Neutrophil (primary cell): ENCODE measurements around the gene CYP3A7.

Experiments used
- H3K27ac ChIP-seq: fragments of 200-600 bp; sonication (generic); 2 replicates; pipeline ENCODE4 v1.5.1; 2016; ENCODE audit warnings: mild to moderate bottlenecking, moderate library complexity
- H3K27me3 ChIP-seq: fragments of 200-600 bp; sonication (generic); 2 replicates; pipeline ENCODE4 v1.6.0; 2016; ENCODE audit warnings: mild to moderate bottlenecking
- H3K36me3 ChIP-seq: fragments of 200-600 bp; sonication (generic); 2 replicates; pipeline ENCODE4 v1.5.1; 2017
- H3K4me1 ChIP-seq, 2 experiments: fragments of 200-600 bp in 1 of 2; sonication (generic) in 1 of 2; 1 replicate in 1 of 2; 2 replicates in 1 of 2; pipeline versions ENCODE4 v1.5.1 to v1.6.1; 2013 to 2016; ENCODE audit warnings: low read depth in 1 of 2, low read length in 1 of 2, mild to moderate bottlenecking in 1 of 2, moderate library complexity in 1 of 2; ENCODE audit not compliant: control insufficient read depth in 1 of 2, insufficient read depth in 1 of 2
- H3K4me3 ChIP-seq, 2 experiments: fragments of 200-600 bp in 1 of 2; sonication (generic) in 1 of 2; 1 replicate in 1 of 2; 2 replicates in 1 of 2; pipeline ENCODE4 v1.5.1; 2013 to 2016; ENCODE audit warnings: low read depth in 1 of 2, low read length in 1 of 2, mild to moderate bottlenecking in 1 of 2, moderate library complexity in 1 of 2
- H3K9me3 ChIP-seq: fragments of 200-600 bp; sonication (generic); 2 replicates; pipeline ENCODE4 v1.5.1; 2016
- CTCF ChIP-seq: fragments of 200-600 bp; sonication (generic); IDR thresholded peaks from 2 replicates; pipeline ENCODE4 v1.5.1; 2016; ENCODE audit warnings: antibody characterized with exemption

The CYP3A7 gene

DNA sequence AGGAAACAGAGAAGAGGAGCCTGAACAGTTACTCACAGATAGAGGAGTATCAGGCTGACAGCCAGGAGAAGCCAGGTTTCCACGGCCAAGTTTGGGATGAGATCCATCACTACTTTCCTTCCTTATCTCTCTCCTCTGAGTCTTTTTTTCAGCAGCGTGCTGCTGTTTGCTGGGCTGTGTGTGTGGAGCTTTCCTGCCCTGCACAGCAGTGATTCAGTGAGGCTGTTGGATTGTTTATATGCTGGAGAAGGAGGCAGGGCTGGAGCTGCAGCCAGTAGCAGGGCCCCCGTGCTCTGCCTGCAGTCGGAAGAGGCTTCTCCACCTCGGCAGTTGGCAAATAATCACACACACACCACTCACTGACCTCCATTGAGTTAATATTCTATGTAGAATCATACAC lies at the start of gene CYP3A7:
TSS of gene CYP3A7 (minus strand) at position 210 of the 400 bp plus-strand sequence. CDS start at position 107, 103 bp downstream.
- H3K4me3 ChIP-seq, result no peak within 1 kb of the TSS
- TF ChIP-seq CTCF, result no peak

GRCh38 chr7:99784007-99784406 lies 49.0 kb upstream of the CYP3A7 start, which contains the start of gene CYP3A4:
TSS of gene CYP3A4 (minus strand) at chr7:99784184. CDS start at chr7:99784081, 103 bp downstream.
- Histone ChIP-seq H3K4me3 (no peak within 1 kb of the TSS), H3K27ac (no peak within 1 kb of the TSS), H3K27me3 (peaks cover 78% of the 10 kb centered on the region), H3K4me1 (no peaks in the 10 kb centered on the region), H3K9me3 (no peaks in the 10 kb centered on the region), H3K36me3 (no peaks in the 10 kb centered on the region)
- TF ChIP-seq CTCF, result no peak

More for the DNA sequence above, at the start of gene CYP3A7:
- H3K27ac ChIP-seq, result no peak within 1 kb of the TSS
- H3K4me1 ChIP-seq, result peaks cover 10 to 14% of the 10 kb centered on the region in 2 experiments
- H3K27me3 ChIP-seq, result no peaks in the 10 kb centered on the region
- H3K9me3 ChIP-seq, result no peaks in the 10 kb centered on the region
- no peaks in the 10 kb centered on the region for H3K36me3 ChIP-seq

- peaks cover 80% of the 10 kb centered on the region for H3K27me3 ChIP-seq
- no peaks in the 10 kb centered on the region for H3K9me3 ChIP-seq
- H3K4me1 ChIP-seq, result no peaks in the 10 kb centered on the region
- TF ChIP-seq CTCF, result no peak
- H3K4me3 ChIP-seq, result no peak overlapping the region
- H3K27ac ChIP-seq, result no peak overlapping the region
- no peaks in the 10 kb centered on the region for H3K36me3 ChIP-seq
Observed at GRCh38 chr7:99782012-99782953, 47.3 kb upstream of the CYP3A7 start.

DNA sequence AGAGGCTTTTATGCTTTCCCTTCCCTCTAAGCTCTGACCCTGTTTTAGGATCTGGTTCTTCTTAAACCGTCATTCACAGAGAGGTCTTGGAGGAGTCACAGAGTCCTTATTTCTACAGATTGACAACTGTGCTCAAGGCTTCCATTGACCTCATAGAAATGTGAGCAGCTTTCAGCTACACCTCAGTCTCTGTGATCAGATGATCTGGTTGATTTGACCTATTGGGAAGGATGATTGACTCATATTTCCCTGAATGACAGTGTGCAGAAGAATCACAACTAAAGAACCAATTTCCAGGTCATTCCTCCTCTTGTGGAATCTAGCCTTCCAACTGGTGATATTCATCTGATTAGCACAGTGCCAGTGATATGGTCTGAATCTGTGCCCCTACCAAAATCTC lies 45.6 kb upstream of the CYP3A7 start:
- no peaks in the 10 kb centered on the region for H3K36me3 ChIP-seq
- H3K4me1 ChIP-seq, result no peaks in the 10 kb centered on the region
- H3K27me3 ChIP-seq, result peaks cover 64% of the 10 kb centered on the region
- H3K4me3 ChIP-seq, result no peak overlapping the region
- H3K27ac ChIP-seq, result no peak overlapping the region
- no peak for TF ChIP-seq CTCF
- no peaks in the 10 kb centered on the region for H3K9me3 ChIP-seq

DNA sequence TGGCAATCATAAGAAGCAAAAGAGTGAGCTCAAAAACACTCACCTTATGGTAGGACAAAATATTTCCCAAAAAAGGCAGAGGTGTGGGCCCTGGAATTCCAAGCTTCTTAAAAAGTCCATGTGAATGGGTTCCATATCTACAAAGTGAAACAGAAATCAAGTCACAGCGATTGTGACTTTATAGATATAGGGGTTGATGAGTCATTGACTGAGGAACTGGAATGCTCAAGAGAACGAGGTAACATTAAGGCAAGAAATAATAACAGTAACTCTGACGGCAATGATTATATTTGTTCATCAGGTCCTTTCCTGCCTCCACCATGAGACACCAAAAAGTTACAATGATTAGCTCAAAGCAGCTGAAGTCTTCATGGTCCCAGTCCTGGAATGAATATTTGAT lies 45.0 kb upstream of the CYP3A7 start:
- Histone ChIP-seq H3K36me3 (no peaks in the 10 kb centered on the region), H3K27ac (no peak overlapping the region), H3K4me3 (no peak overlapping the region), H3K9me3 (no peaks in the 10 kb centered on the region), H3K4me1 (no peaks in the 10 kb centered on the region), H3K27me3 (peaks cover 57% of the 10 kb centered on the region)
- TF ChIP-seq CTCF, result no peak
